Calu3 (cell line): ENCODE data around the gene POC5. TPM values are rescaled to one million over a fixed set of nuclear protein-coding genes. Genes with fewer than 3 reads are reported as not detected.

Source experiments
- BruUV-seq: library from RNA; stranded (reverse); fragments of 400-500 nt; replicated peaks from 2 replicates; lab custom pipeline; 2021; lab: Mats Ljungman, UMichigan
- CTCF ChIA-PET: fragments of 300-600 bp; sonication (Branson Sonifier 250); formaldehyde crosslinking; loops from one replicate; lab custom pipeline; 2022; ENCODE audit warnings: antibody characterized with exemption; lab: Charles Lee
- DNase-seq: peaks from one replicate; pipeline ENCODE4 v3.0.0; 2022
- H3K27ac Mint-ChIP-seq: one replicate; pipeline ENCODE4 v1.8.0; 2022; ENCODE audit warnings: mixed read lengths; ENCODE audit not compliant: unreplicated experiment
- H3K27me3 Mint-ChIP-seq: one replicate; pipeline ENCODE4 v1.8.0; 2022; ENCODE audit warnings: mixed read lengths; ENCODE audit not compliant: unreplicated experiment
- H3K36me3 Mint-ChIP-seq: one replicate; pipeline ENCODE4 v1.8.0; 2022; ENCODE audit warnings: mild to moderate bottlenecking, moderate library complexity, mixed read lengths; ENCODE audit not compliant: insufficient read depth, unreplicated experiment
- H3K4me1 Mint-ChIP-seq: one replicate; pipeline ENCODE4 v1.8.0; 2022; ENCODE audit warnings: mild to moderate bottlenecking, low read depth, mixed read lengths; ENCODE audit not compliant: unreplicated experiment
- H3K4me3 Mint-ChIP-seq: one replicate; pipeline ENCODE4 v1.8.0; 2022; ENCODE audit warnings: mild to moderate bottlenecking, low read depth, moderate library complexity, mixed read lengths; ENCODE audit not compliant: unreplicated experiment
- H3K9me3 Mint-ChIP-seq: one replicate; pipeline ENCODE4 v1.8.0; 2022; ENCODE audit warnings: low read depth, mixed read lengths; ENCODE audit not compliant: unreplicated experiment
- CTCF ChIP-seq: fragments of 200-600 bp; IDR thresholded peaks from one replicate; pipeline ENCODE4 v1.8.0; 2022; ENCODE audit warnings: antibody characterized with exemption; ENCODE audit not compliant: unreplicated experiment
- intact Hi-C: fragments of 100-400 bp; cut with micrococcal nuclease; formaldehyde crosslinking; loops from one replicate; pipeline ENCODE4 v1.10.0; 2022; ENCODE audit not compliant: unreplicated experiment
- total RNA-seq: library from RNA; stranded (reverse); gene quantifications from 2 replicates; pipeline ENCODE4 v1.2.3, GENCODE V29; 2022

POC5 gene
- total RNA-seq, 1 experiment from 2014 or later = 20.9 TPM

- TF ChIP-seq CTCF = no peak
- CTCF ChIA-PET = no interaction called here
- Mint-ChIP-seq H3K27me3 (no peaks in the 10 kb centered on the region), H3K4me1 (peaks cover 42% of the 10 kb centered on the region), H3K4me3 (no peak overlapping the region), H3K27ac (no peak overlapping the region), H3K9me3 (no peaks in the 10 kb centered on the region), H3K36me3 (peaks cover 11% of the 10 kb centered on the region)
- intact Hi-C loops = no loop called here
- no TSS peak for BruUV-seq
- DNase-seq = no peak
Observed at GRCh38 chr5:75671506-75671905, 45.7 kb downstream of the POC5 start.

GRCh38 chr5:75670577-75670976, 46.7 kb downstream of the POC5 start:
- Mint-ChIP-seq H3K4me3 (no peak overlapping the region), H3K27ac (peak overlapping the region; percentile 33), H3K4me1 (peaks cover 42% of the 10 kb centered on the region), H3K36me3 (peaks cover 11% of the 10 kb centered on the region), H3K27me3 (no peaks in the 10 kb centered on the region), H3K9me3 (no peaks in the 10 kb centered on the region)
- CTCF ChIA-PET = interaction anchor here (0.5 kb wide), 1 partner anchor 141 kb away, joined by 3 read pairs; no protein-coding TSS in a partner anchor
- intact Hi-C loops = no loop called here
- no TSS peak for BruUV-seq
- TF ChIP-seq CTCF = no peak
- DNase-seq = no peak

- peak overlapping the region; percentile 66 for H3K4me3 Mint-ChIP-seq
- CTCF ChIA-PET = interaction anchor here (0.5 to 1.2 kb wide), 6 partner anchors 12 to 234 kb away, joined by 3 to 4 read pairs (median 4); no protein-coding TSS in a partner anchor
- intact Hi-C loops = loop anchor here (2.0 kb wide), 1 partner anchor 58 kb away; the partner anchor contains the start of gene ANKDD1B
- H3K36me3 Mint-ChIP-seq = peaks cover 11% of the 10 kb centered on the region
- no peaks in the 10 kb centered on the region for H3K9me3 Mint-ChIP-seq
- H3K27ac Mint-ChIP-seq = peak overlapping the region; percentile 72
- TF ChIP-seq CTCF = no peak
- peaks cover 42% of the 10 kb centered on the region for H3K4me1 Mint-ChIP-seq
- TSS peak; percentile 27 for BruUV-seq
- H3K27me3 Mint-ChIP-seq = no peaks in the 10 kb centered on the region
- peak; percentile 70 for DNase-seq
Observed at GRCh38 chr5:75668977-75669689, 48.1 kb downstream of the POC5 start.

- TF ChIP-seq CTCF = no peak
- BruUV-seq = no TSS peak
- H3K4me3 Mint-ChIP-seq = peak overlapping the region; percentile 66
- no peaks in the 10 kb centered on the region for H3K27me3 Mint-ChIP-seq
- H3K27ac Mint-ChIP-seq = peak overlapping the region; percentile 72
- H3K4me1 Mint-ChIP-seq = peaks cover 42% of the 10 kb centered on the region
- H3K9me3 Mint-ChIP-seq = no peaks in the 10 kb centered on the region
- no peak for DNase-seq
- intact Hi-C loops = loop anchor here (2.0 kb wide), 1 partner anchor 58 kb away; the partner anchor contains the start of gene ANKDD1B
- CTCF ChIA-PET = interaction anchor here (1.2 kb wide), 1 partner anchor 158 kb away, joined by 3 read pairs; no protein-coding TSS in a partner anchor
- H3K36me3 Mint-ChIP-seq = peaks cover 11% of the 10 kb centered on the region
Observed at GRCh38 chr5:75668445-75668844, 48.8 kb downstream of the POC5 start.
